ENCODE data around the gene HPS4.

DNA sequence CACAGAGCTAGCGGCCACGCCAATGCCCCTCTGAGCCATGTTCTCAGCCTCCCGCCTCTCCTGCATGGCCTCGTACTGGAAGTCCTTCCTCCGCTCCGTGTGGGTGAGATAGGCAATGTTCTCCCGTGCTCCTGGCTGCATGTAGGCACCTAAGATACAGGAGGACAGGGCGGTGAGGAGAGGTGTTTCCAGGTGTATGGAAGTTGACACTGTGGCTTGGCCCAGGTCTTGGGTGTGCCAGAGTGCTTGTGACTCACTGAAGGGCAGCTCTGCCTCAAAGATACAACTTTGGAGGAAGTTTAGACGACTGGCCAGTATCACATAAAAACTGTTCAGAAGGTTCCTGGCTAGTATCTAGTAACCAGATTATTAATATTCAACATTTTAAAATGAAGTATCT, 8.6 kb upstream of the HPS4 start:
- no peak for TF ChIP-seq EZH2phosphoT487 (IDR thresholded peaks at IDR 0.05; ENCODE audit: borderline replicate concordance, low read depth, low read length)
- TF ChIP-seq, protein P1, sequence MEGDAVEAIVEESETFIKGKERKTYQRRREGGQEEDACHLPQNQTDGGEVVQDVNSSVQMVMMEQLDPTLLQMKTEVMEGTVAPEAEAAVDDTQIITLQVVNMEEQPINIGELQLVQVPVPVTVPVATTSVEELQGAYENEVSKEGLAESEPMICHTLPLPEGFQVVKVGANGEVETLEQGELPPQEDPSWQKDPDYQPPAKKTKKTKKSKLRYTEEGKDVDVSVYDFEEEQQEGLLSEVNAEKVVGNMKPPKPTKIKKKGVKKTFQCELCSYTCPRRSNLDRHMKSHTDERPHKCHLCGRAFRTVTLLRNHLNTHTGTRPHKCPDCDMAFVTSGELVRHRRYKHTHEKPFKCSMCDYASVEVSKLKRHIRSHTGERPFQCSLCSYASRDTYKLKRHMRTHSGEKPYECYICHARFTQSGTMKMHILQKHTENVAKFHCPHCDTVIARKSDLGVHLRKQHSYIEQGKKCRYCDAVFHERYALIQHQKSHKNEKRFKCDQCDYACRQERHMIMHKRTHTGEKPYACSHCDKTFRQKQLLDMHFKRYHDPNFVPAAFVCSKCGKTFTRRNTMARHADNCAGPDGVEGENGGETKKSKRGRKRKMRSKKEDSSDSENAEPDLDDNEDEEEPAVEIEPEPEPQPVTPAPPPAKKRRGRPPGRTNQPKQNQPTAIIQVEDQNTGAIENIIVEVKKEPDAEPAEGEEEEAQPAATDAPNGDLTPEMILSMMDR (conservative IDR thresholded peaks at IDR 0.05; ENCODE audit: low read length): no peak
